GM23248 (cell line): ENCODE results near the gene SLC6A11. TPM values are rescaled to one million over a fixed set of nuclear protein-coding genes. Genes with fewer than 3 reads are reported as not detected.
A peak's percentile ranks its signal among the peaks of the same experiment; 100 is the strongest.

Source experiments
- DNase-seq: peaks from one replicate; pipeline ENCODE4 v3.0.0-alpha.2; 2015
- H2AFZ ChIP-seq: fragments of 200-600 bp; sonication (generic); 2 replicates; pipeline ENCODE4 v1.6.1; 2016; ENCODE audit warnings: antibody characterized with exemption
- H3F3A ChIP-seq: fragments of 200-600 bp; sonication (generic); 2 replicates; pipeline ENCODE4 v1.6.1; 2016; ENCODE audit warnings: mild to moderate bottlenecking, antibody characterized with exemption, mixed run types; ENCODE audit not compliant: insufficient read depth
- H3K27ac ChIP-seq: fragments of 200-600 bp; sonication (generic); 2 replicates; pipeline ENCODE4 v1.5.1; 2016; ENCODE audit warnings: mild to moderate bottlenecking
- H3K27me3 ChIP-seq: fragments of 200-600 bp; sonication (generic); replicated peaks from 2 replicates; pipeline ENCODE4 v1.6.1; 2016; ENCODE audit warnings: mild to moderate bottlenecking; ENCODE audit not compliant: insufficient read depth
- H3K36me3 ChIP-seq: fragments of 200-600 bp; sonication (generic); 2 replicates; pipeline ENCODE4 v1.6.1; 2016; ENCODE audit warnings: low read depth, mild to moderate bottlenecking
- H3K4me1 ChIP-seq: fragments of 200-600 bp; sonication (generic); 2 replicates; pipeline ENCODE4 v1.6.1; 2016; ENCODE audit warnings: mild to moderate bottlenecking; ENCODE audit not compliant: insufficient read depth
- H3K4me2 ChIP-seq: fragments of 200-600 bp; sonication (generic); one replicate; pipeline ENCODE4 v1.6.1; 2016; ENCODE audit warnings: mild to moderate bottlenecking; ENCODE audit not compliant: unreplicated experiment
- H3K4me3 ChIP-seq: fragments of 200-600 bp; sonication (generic); 2 replicates; pipeline ENCODE4 v1.5.1; 2016; ENCODE audit warnings: mild to moderate bottlenecking
- H3K79me2 ChIP-seq: fragments of 200-600 bp; sonication (generic); 2 replicates; pipeline ENCODE4 v1.6.1; 2016; ENCODE audit warnings: mild to moderate bottlenecking; ENCODE audit not compliant: insufficient read depth
- H3K9ac ChIP-seq: fragments of 200-600 bp; sonication (generic); 2 replicates; pipeline ENCODE4 v1.6.1; 2016; ENCODE audit warnings: mild to moderate bottlenecking
- H3K9me2 ChIP-seq: fragments of 200-600 bp; sonication (generic); 2 replicates; pipeline ENCODE4 v1.6.1; 2016; ENCODE audit warnings: mixed run types, mild to moderate bottlenecking, moderate library complexity; ENCODE audit not compliant: insufficient read depth
- H3K9me3 ChIP-seq: fragments of 200-600 bp; sonication (generic); one replicate; pipeline ENCODE4 v1.6.1; 2017; ENCODE audit warnings: low read depth
- H4K20me1 ChIP-seq: fragments of 200-600 bp; sonication (generic); 2 replicates; pipeline ENCODE4 v1.6.0; 2016; ENCODE audit not compliant: insufficient read depth
- EZH2 ChIP-seq: fragments of 200-600 bp; sonication (generic); IDR thresholded peaks from 2 replicates; pipeline ENCODE4 v1.6.1; 2018; ENCODE audit warnings: antibody characterized with exemption, mild to moderate bottlenecking; ENCODE audit not compliant: insufficient read depth, poor library complexity, severe bottlenecking
- EZH2phosphoT487 ChIP-seq: fragments of 200-600 bp; sonication (generic); IDR thresholded peaks from 2 replicates; pipeline ENCODE4 v1.6.1; 2018; ENCODE audit warnings: antibody characterized with exemption, moderate library complexity, mild to moderate bottlenecking, low read depth; ENCODE audit not compliant: insufficient read depth
- WGBS, 2 experiments: methylation state at CpG; one replicate each; pipeline ENCODE4 v1.1.6; 2015 to 2017; ENCODE audit warnings: low lambda C conversion rate in 2 of 2, low coverage in 1 of 2; ENCODE audit errors: missing lambda C conversion rate in 2 of 2; 5-methylcytosine and 5-hydroxymethylcytosine counted together
- in situ Hi-C: fragments of 300-500 bp; cut with MboI; formaldehyde crosslinking; loops from 2 replicates; pipeline ENCODE4 v1.15.0; 2020
- polyA plus RNA-seq: library from polyadenylated mRNA; unstranded; fragments of >200 nt; fragmentation: Nextera tagmentation; extraction: Ambion mirVana; gene quantifications from 2 replicates; pipeline ENCODE4 v1.2.1, GENCODE V29; 2016
- total RNA-seq: library from RNA; depleted of rRNA; stranded (reverse); fragments of >200 nt; shearing (Covaris generic); gene quantifications from 2 replicates; pipeline ENCODE4 v1.2.3, GENCODE V29; 2014

The SLC6A11 gene
- total and polyA plus RNA-seq, 2 experiments from 2014 or later = not detected

- H3K9me2 ChIP-seq = no peaks in the 10 kb centered on the region
- no peaks in the 10 kb centered on the region for H3F3A ChIP-seq
- H3K4me1 ChIP-seq = no peaks in the 10 kb centered on the region
- in situ Hi-C loops = loop anchor here (10.0 kb wide), 1 partner anchor 386 kb away; no protein-coding TSS in a partner anchor
- no peak for DNase-seq
- H3K4me3 ChIP-seq = no peak overlapping the region
- no peak for TF ChIP-seq EZH2
- no peak for TF ChIP-seq EZH2phosphoT487
- no peak overlapping the region for H2AFZ ChIP-seq
- H3K27ac ChIP-seq = no peak overlapping the region
- H3K79me2 ChIP-seq = no peaks in the 10 kb centered on the region
- no peak overlapping the region for H3K4me2 ChIP-seq
- H4K20me1 ChIP-seq = no peaks in the 10 kb centered on the region
- no peaks in the 10 kb centered on the region; the same call in none of the 2 replicates for H3K27me3 ChIP-seq
- H3K9ac ChIP-seq = no peak overlapping the region
- WGBS, 2 experiments = 68 to 75% methylated on average over 19 of the region's 19 CpGs
- no peaks in the 10 kb centered on the region for H3K9me3 ChIP-seq
- H3K36me3 ChIP-seq = no peaks in the 10 kb centered on the region
Measured at GRCh38 chr3:10949197-10949596, 133.2 kb downstream of the SLC6A11 start.

DNA sequence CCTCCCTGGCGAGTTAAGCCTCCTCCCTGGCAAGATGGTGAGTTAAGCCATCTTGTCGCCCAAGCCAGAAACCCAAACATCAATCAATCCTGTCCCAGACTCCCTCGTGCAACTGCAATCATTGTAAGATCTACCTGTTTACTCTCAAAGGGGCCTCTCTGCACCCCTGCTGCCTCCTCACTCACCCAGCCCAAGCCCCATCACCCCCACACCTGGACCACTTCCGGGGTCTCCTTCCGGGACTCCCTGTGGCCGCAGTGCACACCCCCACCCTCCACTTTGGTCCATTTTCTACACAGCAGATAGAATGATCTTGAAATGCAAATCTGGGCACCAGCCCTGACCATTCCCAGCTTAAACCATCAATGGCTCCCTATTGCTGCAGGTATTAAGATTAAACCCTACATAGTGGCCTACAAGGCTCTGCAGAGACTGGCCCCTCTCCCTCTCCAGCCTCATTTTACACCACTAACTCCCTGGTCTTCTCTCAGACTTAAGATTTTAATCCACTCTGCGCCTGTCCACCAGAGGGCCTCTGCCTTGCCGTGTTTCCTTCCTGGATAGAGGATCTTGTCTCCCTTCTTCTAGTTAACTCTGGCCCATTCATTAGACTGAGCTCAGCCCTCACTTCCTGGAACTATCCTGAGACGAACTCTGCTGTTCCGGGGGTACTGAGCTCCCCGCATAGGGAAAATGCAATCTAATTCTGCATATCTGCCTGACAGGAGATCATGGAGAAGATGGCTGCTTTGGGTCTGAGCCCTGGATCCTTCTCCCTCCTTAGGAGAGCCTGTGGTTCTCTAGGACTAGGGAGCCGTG lies 134.7 kb downstream of the SLC6A11 start:
- H3K4me3 ChIP-seq = no peak overlapping the region
- no peak for TF ChIP-seq EZH2
- TF ChIP-seq EZH2phosphoT487 = no peak
- DNase-seq = peak; percentile 64
- H3K9me2 ChIP-seq = no peaks in the 10 kb centered on the region
- H3K36me3 ChIP-seq = no peaks in the 10 kb centered on the region
- WGBS, 2 experiments = 34% methylated on average over 12 of the region's 12 CpGs
- H4K20me1 ChIP-seq = no peaks in the 10 kb centered on the region
- no peak overlapping the region for H2AFZ ChIP-seq
- no peak overlapping the region for H3K4me2 ChIP-seq
- no peak overlapping the region for H3K9ac ChIP-seq
- no peak overlapping the region for H3K27ac ChIP-seq
- in situ Hi-C loops = loop anchor here (10.0 kb wide), 1 partner anchor 104 kb away; no protein-coding TSS in a partner anchor
- peaks cover 6% of the 10 kb centered on the region; the same call in 1 of the 2 replicates for H3K27me3 ChIP-seq
- H3K79me2 ChIP-seq = no peaks in the 10 kb centered on the region
- no peaks in the 10 kb centered on the region for H3K4me1 ChIP-seq
- no peaks in the 10 kb centered on the region for H3K9me3 ChIP-seq
- H3F3A ChIP-seq = no peaks in the 10 kb centered on the region

DNA sequence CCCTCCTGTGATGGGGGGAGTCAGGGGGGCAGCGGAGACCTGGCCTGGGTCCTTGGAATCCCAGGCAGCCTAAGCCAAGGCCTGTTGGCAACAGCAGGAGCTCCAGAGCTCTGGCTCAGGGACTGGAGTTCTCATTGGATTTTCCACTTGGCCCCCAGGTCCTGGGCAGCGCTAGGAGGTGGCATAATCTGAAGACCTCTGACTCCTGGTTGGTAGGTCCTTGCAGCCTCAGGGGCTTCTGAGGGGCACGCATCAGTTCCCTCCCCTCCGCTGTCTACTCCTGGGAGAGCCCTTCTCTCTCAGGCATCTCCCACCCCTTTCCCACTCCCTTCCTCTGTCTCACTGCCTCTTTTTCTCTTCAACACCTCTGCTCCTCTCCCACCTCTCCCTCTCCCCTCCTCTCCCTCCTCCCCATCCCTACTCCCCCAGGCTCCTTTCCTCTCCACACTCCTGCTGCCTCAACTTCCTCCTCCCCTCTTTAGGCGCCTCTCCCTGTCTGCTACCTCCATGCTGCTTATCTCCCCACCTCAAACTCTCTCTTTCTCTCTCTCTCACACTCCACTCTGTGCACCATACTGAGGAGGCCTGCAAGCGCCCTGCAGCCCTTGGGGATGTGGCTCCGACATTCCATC lies 135.4 kb downstream of the SLC6A11 start:
- no peak for TF ChIP-seq EZH2phosphoT487
- TF ChIP-seq EZH2 = no peak
- Histone ChIP-seq H3F3A (no peaks in the 10 kb centered on the region), H3K79me2 (no peaks in the 10 kb centered on the region), H3K36me3 (no peaks in the 10 kb centered on the region), H3K27me3 (peaks cover 10% of the 10 kb centered on the region), H3K4me3 (no peak overlapping the region), H4K20me1 (no peaks in the 10 kb centered on the region), H2AFZ (no peak overlapping the region), H3K9ac (no peak overlapping the region), H3K4me2 (no peak overlapping the region), H3K9me3 (no peaks in the 10 kb centered on the region), H3K9me2 (no peaks in the 10 kb centered on the region), H3K4me1 (no peaks in the 10 kb centered on the region), H3K27ac (no peak overlapping the region)
- 47 to 51% methylated on average over 6 to 7 of the region's 7 CpGs for WGBS, 2 experiments
- no peak for DNase-seq
- in situ Hi-C loops = loop anchor here (10.0 kb wide), 1 partner anchor 103 kb away; no protein-coding TSS in a partner anchor

DNA sequence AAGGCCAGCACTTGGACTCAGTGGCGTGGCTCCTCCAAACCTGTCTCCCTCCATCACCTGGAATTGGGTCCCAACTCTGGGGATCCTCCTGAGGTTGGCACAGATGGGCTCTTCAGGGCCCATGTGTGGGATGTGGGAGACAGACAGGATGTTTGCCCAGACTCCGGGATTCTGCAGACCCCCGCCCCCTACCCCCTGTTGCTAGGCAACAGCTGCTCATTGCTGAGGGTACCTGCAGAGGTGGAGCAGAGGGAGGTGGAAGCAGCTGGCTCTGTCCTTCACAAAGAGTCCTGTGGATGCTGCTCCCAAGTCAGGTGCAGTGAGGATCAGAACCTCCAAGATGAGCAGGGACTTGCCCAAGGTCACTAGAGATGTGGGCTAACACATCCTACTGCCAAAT lies 136.5 kb downstream of the SLC6A11 start:
- TF ChIP-seq EZH2 = no peak
- no peak for TF ChIP-seq EZH2phosphoT487
- Histone ChIP-seq H3F3A (no peaks in the 10 kb centered on the region), H3K79me2 (no peaks in the 10 kb centered on the region), H3K9me2 (no peaks in the 10 kb centered on the region), H3K4me1 (no peaks in the 10 kb centered on the region), H2AFZ (no peak overlapping the region), H3K4me2 (no peak overlapping the region), H3K4me3 (no peak overlapping the region), H3K27me3 (peaks cover 17% of the 10 kb centered on the region), H3K9ac (no peak overlapping the region), H3K36me3 (no peaks in the 10 kb centered on the region), H3K27ac (no peak overlapping the region), H3K9me3 (no peaks in the 10 kb centered on the region), H4K20me1 (no peaks in the 10 kb centered on the region)
- in situ Hi-C loops = loop anchor here (10.0 kb wide), 1 partner anchor 102 kb away; no protein-coding TSS in a partner anchor
- WGBS, 2 experiments = 23 to 34% methylated on average over 3 of the region's 3 CpGs
- no peak for DNase-seq
